Upper lobe of left lung (tissue), 4 donors: ENCODE results near the gene CCDC12.

ENCODE experiments used
- CTCF ChIP-seq, 6 experiments: fragments of 450-650 bp in 4 of 6; fragments of 200-600 bp in 2 of 6; sonication (generic) in 2 of 6; IDR thresholded peaks; one replicate each; pipeline ENCODE4 v1.5.1; 2016 to 2019; ENCODE audit warnings: antibody characterized with exemption in 6 of 6
- EP300 ChIP-seq, 4 donors: sonication (generic); formaldehyde crosslinking; IDR thresholded peaks; one replicate each; pipeline ENCODE4 v1.5.1; 2017; ENCODE audit warnings: antibody characterized with exemption in 4 of 4, control low read depth in 2 of 4
- POLR2A ChIP-seq, 4 donors: fragments of 450-650 bp; IDR thresholded peaks; one replicate each; pipeline ENCODE4 v1.5.1; 2016 to 2017; ENCODE audit warnings: antibody characterized with exemption in 4 of 4, mild to moderate bottlenecking in 2 of 4

- TF ChIP-seq POLR2A (IDR thresholded peaks at IDR 0.05) (no peak), CTCF (IDR thresholded peaks at IDR 0.05) (no peak), EP300 (IDR thresholded peaks at IDR 0.05) (no peak)
Measured at GRCh38 chr3:47005212-47006144, 28.9 kb upstream of the CCDC12 start.
